DND-41 (cell line): Measurements from ENCODE around the gene MAPK10.

Experiments used
- ATAC-seq: fragments of 200-7000 bp; cut with Tn5 transposase; 3 replicates; pipeline ENCODE4 v1.9.1; 2021; ENCODE audit warnings: low read depth; ENCODE audit not compliant: insufficient read depth
- DNase-seq: peaks from one replicate; pipeline ENCODE4 v3.0.0-alpha.2; 2020
- H2AFZ ChIP-seq: 2 replicates; pipeline ENCODE4 v1.6.0; 2012; ENCODE audit warnings: low read depth, low read length
- H3K27ac ChIP-seq: 2 replicates; pipeline ENCODE4 v1.5.1; 2012; ENCODE audit warnings: low read length, inconsistent platforms
- H3K27me3 ChIP-seq: fragments of 200-600 bp; sonication (generic); 2 replicates; pipeline ENCODE4 v1.6.0; 2012; ENCODE audit warnings: low read length, mild to moderate bottlenecking, inconsistent platforms; ENCODE audit not compliant: insufficient read depth, poor library complexity
- H3K36me3 ChIP-seq: 2 replicates; pipeline ENCODE4 v1.5.1; 2012; ENCODE audit warnings: low read length, inconsistent platforms; ENCODE audit not compliant: insufficient read depth
- H3K4me1 ChIP-seq: 2 replicates; pipeline ENCODE4 v1.5.1; 2012; ENCODE audit warnings: mild to moderate bottlenecking, low read length; ENCODE audit not compliant: insufficient read depth
- H3K4me2 ChIP-seq: 2 replicates; pipeline ENCODE4 v1.6.0; 2012; ENCODE audit warnings: mild to moderate bottlenecking, moderate library complexity, low read length, inconsistent platforms; ENCODE audit not compliant: insufficient read depth
- H3K4me3 ChIP-seq, 2 experiments: fragments of 200-600 bp in 1 of 2; shearing (Covaris generic) in 1 of 2; 2 replicates each; pipeline ENCODE4 v1.5.1; 2012 to 2016; ENCODE audit warnings: inconsistent platforms in 2 of 2, low read length in 2 of 2, mild to moderate bottlenecking in 2 of 2, low read depth in 1 of 2, moderate library complexity in 1 of 2
- H3K79me2 ChIP-seq: 2 replicates; pipeline ENCODE4 v1.6.0; 2012; ENCODE audit warnings: low read length, inconsistent platforms; ENCODE audit not compliant: insufficient read depth
- H3K9ac ChIP-seq: 2 replicates; pipeline ENCODE4 v1.6.0; 2012; ENCODE audit warnings: low read depth, mild to moderate bottlenecking, inconsistent platforms, low read length, moderate library complexity
- H3K9me3 ChIP-seq: 2 replicates; pipeline ENCODE4 v1.5.1; 2012; ENCODE audit warnings: low read length, moderate library complexity, mild to moderate bottlenecking, inconsistent platforms; ENCODE audit not compliant: insufficient read depth, severe bottlenecking
- H4K20me1 ChIP-seq: 2 replicates; pipeline ENCODE4 v1.6.0; 2012; ENCODE audit warnings: low read length; ENCODE audit not compliant: insufficient read depth
- EZH2 ChIP-seq: IDR thresholded peaks from 3 replicates; pipeline ENCODE4 v1.6.1; 2012; ENCODE audit warnings: borderline replicate concordance, low read depth, mild to moderate bottlenecking, moderate library complexity, low read length, inconsistent platforms; ENCODE audit not compliant: severe bottlenecking
- TF ChIP-seq, protein P1 (sequence below): IDR thresholded peaks from 2 replicates; pipeline ENCODE4 v1.5.1; 2012; ENCODE audit warnings: borderline replicate concordance, low read length, moderate library complexity, mild to moderate bottlenecking; ENCODE audit not compliant: poor library complexity, severe bottlenecking; ENCODE audit errors: extremely low read depth

Gene MAPK10

GRCh38 chr4:86271057-86271456 is 88.8 kb downstream of the MAPK10 start:
- no peak for TF ChIP-seq EZH2
- TF ChIP-seq, protein P1, sequence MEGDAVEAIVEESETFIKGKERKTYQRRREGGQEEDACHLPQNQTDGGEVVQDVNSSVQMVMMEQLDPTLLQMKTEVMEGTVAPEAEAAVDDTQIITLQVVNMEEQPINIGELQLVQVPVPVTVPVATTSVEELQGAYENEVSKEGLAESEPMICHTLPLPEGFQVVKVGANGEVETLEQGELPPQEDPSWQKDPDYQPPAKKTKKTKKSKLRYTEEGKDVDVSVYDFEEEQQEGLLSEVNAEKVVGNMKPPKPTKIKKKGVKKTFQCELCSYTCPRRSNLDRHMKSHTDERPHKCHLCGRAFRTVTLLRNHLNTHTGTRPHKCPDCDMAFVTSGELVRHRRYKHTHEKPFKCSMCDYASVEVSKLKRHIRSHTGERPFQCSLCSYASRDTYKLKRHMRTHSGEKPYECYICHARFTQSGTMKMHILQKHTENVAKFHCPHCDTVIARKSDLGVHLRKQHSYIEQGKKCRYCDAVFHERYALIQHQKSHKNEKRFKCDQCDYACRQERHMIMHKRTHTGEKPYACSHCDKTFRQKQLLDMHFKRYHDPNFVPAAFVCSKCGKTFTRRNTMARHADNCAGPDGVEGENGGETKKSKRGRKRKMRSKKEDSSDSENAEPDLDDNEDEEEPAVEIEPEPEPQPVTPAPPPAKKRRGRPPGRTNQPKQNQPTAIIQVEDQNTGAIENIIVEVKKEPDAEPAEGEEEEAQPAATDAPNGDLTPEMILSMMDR = no peak
- DNase-seq (no peak), ATAC-seq (no peak)
- H4K20me1 ChIP-seq = no peaks in the 10 kb centered on the region
- no peak overlapping the region for H3K27ac ChIP-seq
- no peak overlapping the region for H3K4me3 ChIP-seq
- no peaks in the 10 kb centered on the region for H3K79me2 ChIP-seq
- no peaks in the 10 kb centered on the region for H3K4me1 ChIP-seq
- no peaks in the 10 kb centered on the region for H3K9me3 ChIP-seq
- no peaks in the 10 kb centered on the region for H3K27me3 ChIP-seq
- H3K36me3 ChIP-seq = no peaks in the 10 kb centered on the region
- no peak overlapping the region for H3K4me2 ChIP-seq
- H2AFZ ChIP-seq = no peak overlapping the region
- H3K9ac ChIP-seq = no peak overlapping the region

- no peak for ATAC-seq
- no peak for TF ChIP-seq EZH2
- TF ChIP-seq, protein P1 = no peak
Observed at GRCh38 chr4:86269354-86269753, 90.5 kb downstream of the MAPK10 start.

GRCh38 chr4:86264241-86264640 is 95.6 kb downstream of the MAPK10 start:
- Histone ChIP-seq H3K9ac (no peak overlapping the region), H3K4me2 (no peak overlapping the region), H3K79me2 (no peaks in the 10 kb centered on the region), H2AFZ (no peak overlapping the region), H3K27me3 (no peaks in the 10 kb centered on the region), H3K36me3 (no peaks in the 10 kb centered on the region), H3K27ac (no peak overlapping the region), H3K9me3 (no peaks in the 10 kb centered on the region), H3K4me3 (no peak overlapping the region), H4K20me1 (no peaks in the 10 kb centered on the region), H3K4me1 (no peaks in the 10 kb centered on the region)
- DNase-seq = no peak
- TF ChIP-seq, protein P1 = no peak
- no peak for TF ChIP-seq EZH2
- ATAC-seq = no peak

More at GRCh38 chr4:86269354-86269753, 90.5 kb downstream of the MAPK10 start:
- no peaks in the 10 kb centered on the region for H3K79me2 ChIP-seq
- no peak overlapping the region for H3K4me2 ChIP-seq
- no peak overlapping the region for H2AFZ ChIP-seq
- H3K36me3 ChIP-seq = no peaks in the 10 kb centered on the region
- H3K27me3 ChIP-seq = no peaks in the 10 kb centered on the region
- no peak overlapping the region for H3K4me3 ChIP-seq
- DNase-seq = no peak
- H3K9ac ChIP-seq = no peak overlapping the region
- no peak overlapping the region for H3K27ac ChIP-seq
- no peaks in the 10 kb centered on the region for H3K4me1 ChIP-seq
- H4K20me1 ChIP-seq = no peaks in the 10 kb centered on the region
- no peaks in the 10 kb centered on the region for H3K9me3 ChIP-seq

GRCh38 chr4:86261636-86262035 is 98.2 kb downstream of the MAPK10 start:
- ATAC-seq (no peak), DNase-seq (no peak)
- Histone ChIP-seq H3K27me3 (no peaks in the 10 kb centered on the region), H3K9ac (no peak overlapping the region), H3K9me3 (no peaks in the 10 kb centered on the region), H3K4me1 (no peaks in the 10 kb centered on the region), H2AFZ (no peak overlapping the region), H3K27ac (no peak overlapping the region), H3K4me3 (no peak overlapping the region), H3K36me3 (no peaks in the 10 kb centered on the region), H4K20me1 (no peaks in the 10 kb centered on the region), H3K79me2 (no peaks in the 10 kb centered on the region), H3K4me2 (no peak overlapping the region)
- TF ChIP-seq EZH2 = no peak
- TF ChIP-seq, protein P1 = no peak
